SU-DHL-6 (cell line): ENCODE results near the gene SMIM34.

Source experiments
- CTCF ChIP-seq: fragments of 200-600 bp; sonication (generic); IDR thresholded peaks from one replicate; pipeline ENCODE4 v1.5.1; 2017; ENCODE audit warnings: antibody characterized with exemption, mild to moderate bottlenecking, low read length, moderate library complexity; ENCODE audit not compliant: insufficient read depth, poor library complexity, severe bottlenecking
- EZH2phosphoT487 ChIP-seq: fragments of 200-600 bp; sonication (generic), shearing (Covaris generic); conservative IDR thresholded peaks from 2 replicates; pipeline ENCODE4 v1.6.1; 2018; ENCODE audit warnings: mild to moderate bottlenecking, antibody characterized with exemption, low read length, moderate library complexity, mixed read lengths

- TF ChIP-seq CTCF (no peak), EZH2phosphoT487 (no peak)
Observed at GRCh38 chr21:34372321-34372720, 51.4 kb downstream of the SMIM34 start.
